ENCODE data around the gene KRTAP25-1. TPM values are rescaled to one million over a fixed set of nuclear protein-coding genes. Genes with fewer than 3 reads are reported as not detected.

The KRTAP25-1 gene
- total RNA-seq, 1 donor from 2014 or later, result not detected

GRCh38 chr21:30271156-30271555, 18.2 kb downstream of the KRTAP25-1 start:
- intact Hi-C loops (cut with micrococcal nuclease), result no loop called here
- no peak overlapping the region for H3K27ac Mint-ChIP-seq
- ATAC-seq (ENCODE audit: low read depth) (no peak), DNase-seq (no peak)
- H3K27me3 Mint-ChIP-seq, result no peaks in the 10 kb centered on the region
- TF ChIP-seq, protein P1, sequence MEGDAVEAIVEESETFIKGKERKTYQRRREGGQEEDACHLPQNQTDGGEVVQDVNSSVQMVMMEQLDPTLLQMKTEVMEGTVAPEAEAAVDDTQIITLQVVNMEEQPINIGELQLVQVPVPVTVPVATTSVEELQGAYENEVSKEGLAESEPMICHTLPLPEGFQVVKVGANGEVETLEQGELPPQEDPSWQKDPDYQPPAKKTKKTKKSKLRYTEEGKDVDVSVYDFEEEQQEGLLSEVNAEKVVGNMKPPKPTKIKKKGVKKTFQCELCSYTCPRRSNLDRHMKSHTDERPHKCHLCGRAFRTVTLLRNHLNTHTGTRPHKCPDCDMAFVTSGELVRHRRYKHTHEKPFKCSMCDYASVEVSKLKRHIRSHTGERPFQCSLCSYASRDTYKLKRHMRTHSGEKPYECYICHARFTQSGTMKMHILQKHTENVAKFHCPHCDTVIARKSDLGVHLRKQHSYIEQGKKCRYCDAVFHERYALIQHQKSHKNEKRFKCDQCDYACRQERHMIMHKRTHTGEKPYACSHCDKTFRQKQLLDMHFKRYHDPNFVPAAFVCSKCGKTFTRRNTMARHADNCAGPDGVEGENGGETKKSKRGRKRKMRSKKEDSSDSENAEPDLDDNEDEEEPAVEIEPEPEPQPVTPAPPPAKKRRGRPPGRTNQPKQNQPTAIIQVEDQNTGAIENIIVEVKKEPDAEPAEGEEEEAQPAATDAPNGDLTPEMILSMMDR (IDR thresholded peaks at IDR 0.05), result no peak
- POLR2A ChIA-PET, result no interaction called here
- CTCF ChIA-PET, result no interaction called here
- no peaks in the 10 kb centered on the region for H3K4me1 Mint-ChIP-seq
- no peaks in the 10 kb centered on the region for H3K36me3 Mint-ChIP-seq (ENCODE audit: low read depth)
- H3K4me3 Mint-ChIP-seq, result no peak overlapping the region
- H3K9me3 Mint-ChIP-seq, result peaks cover 7% of the 10 kb centered on the region

DNA sequence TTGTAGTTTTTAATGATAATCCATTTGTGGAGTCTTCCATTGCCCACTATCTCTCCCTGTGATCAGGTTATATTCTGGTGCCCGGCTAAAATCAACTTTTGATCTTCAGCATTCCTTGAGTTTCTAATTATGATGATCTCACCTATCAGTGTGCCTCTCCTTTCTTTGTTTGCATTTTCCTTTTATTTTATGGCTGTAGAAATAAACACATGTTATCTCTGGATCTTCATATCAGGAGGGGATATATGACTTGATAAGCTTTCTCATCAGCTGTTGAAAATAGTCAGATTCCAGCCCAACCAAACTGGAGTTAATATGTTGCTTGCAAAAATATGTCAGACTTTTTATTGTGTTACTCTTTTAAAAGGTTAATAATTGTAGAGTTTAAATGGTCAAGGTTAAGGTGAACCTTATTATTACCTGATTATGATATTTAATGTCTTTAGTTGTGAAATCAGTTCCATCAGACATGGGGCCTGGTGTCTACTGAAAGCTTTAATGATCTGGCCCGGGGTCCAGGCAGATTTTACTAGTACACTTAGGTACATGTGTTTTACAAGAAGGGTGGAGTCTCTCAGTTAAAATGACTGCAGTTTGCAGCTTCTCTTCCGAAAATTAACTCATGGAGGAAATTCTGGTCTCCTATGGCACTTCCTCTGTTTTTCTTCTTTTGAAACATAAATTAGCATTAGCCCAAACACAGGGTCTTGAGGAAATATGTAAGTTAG, 19.3 kb downstream of the KRTAP25-1 start:
- DNase-seq (no peak), ATAC-seq (ENCODE audit: low read depth) (no peak)
- Mint-ChIP-seq H3K27me3 (no peaks in the 10 kb centered on the region), H3K27ac (no peak overlapping the region), H3K9me3 (peaks cover 7% of the 10 kb centered on the region), H3K4me3 (no peak overlapping the region), H3K4me1 (no peaks in the 10 kb centered on the region), H3K36me3 (ENCODE audit: low read depth) (no peaks in the 10 kb centered on the region)
- intact Hi-C loops (cut with micrococcal nuclease), result no loop called here
- ChIA-PET CTCF (no interaction called here), POLR2A (no interaction called here)
- TF ChIP-seq, protein P1 (IDR thresholded peaks at IDR 0.05), result no peak

- no peak for DNase-seq
- ATAC-seq (ENCODE audit: low read depth), result no peak
- POLR2A ChIA-PET, result no interaction called here
- H3K9me3 Mint-ChIP-seq, result peaks cover 7% of the 10 kb centered on the region
- TF ChIP-seq, protein P1 (IDR thresholded peaks at IDR 0.05), result no peak
- no peaks in the 10 kb centered on the region for H3K27me3 Mint-ChIP-seq
- no peaks in the 10 kb centered on the region for H3K36me3 Mint-ChIP-seq (ENCODE audit: low read depth)
- no peak overlapping the region for H3K27ac Mint-ChIP-seq
- CTCF ChIA-PET, result no interaction called here
- H3K4me1 Mint-ChIP-seq, result no peaks in the 10 kb centered on the region
- intact Hi-C loops (cut with micrococcal nuclease), result no loop called here
- H3K4me3 Mint-ChIP-seq, result no peak overlapping the region
Observed at GRCh38 chr21:30268608-30269197, 20.6 kb downstream of the KRTAP25-1 start.

- intact Hi-C loops (cut with micrococcal nuclease), result no loop called here
- Mint-ChIP-seq H3K4me1 (no peaks in the 10 kb centered on the region), H3K27me3 (no peaks in the 10 kb centered on the region), H3K4me3 (no peak overlapping the region), H3K36me3 (ENCODE audit: low read depth) (no peaks in the 10 kb centered on the region), H3K27ac (no peak overlapping the region), H3K9me3 (peaks cover 7% of the 10 kb centered on the region)
- TF ChIP-seq, protein P1 (IDR thresholded peaks at IDR 0.05), result no peak
- no peak for ATAC-seq (ENCODE audit: low read depth)
- ChIA-PET POLR2A (no interaction called here), CTCF (no interaction called here)
- no peak for DNase-seq
Observed at GRCh38 chr21:30257773-30258172, 31.5 kb downstream of the KRTAP25-1 start.

DNA sequence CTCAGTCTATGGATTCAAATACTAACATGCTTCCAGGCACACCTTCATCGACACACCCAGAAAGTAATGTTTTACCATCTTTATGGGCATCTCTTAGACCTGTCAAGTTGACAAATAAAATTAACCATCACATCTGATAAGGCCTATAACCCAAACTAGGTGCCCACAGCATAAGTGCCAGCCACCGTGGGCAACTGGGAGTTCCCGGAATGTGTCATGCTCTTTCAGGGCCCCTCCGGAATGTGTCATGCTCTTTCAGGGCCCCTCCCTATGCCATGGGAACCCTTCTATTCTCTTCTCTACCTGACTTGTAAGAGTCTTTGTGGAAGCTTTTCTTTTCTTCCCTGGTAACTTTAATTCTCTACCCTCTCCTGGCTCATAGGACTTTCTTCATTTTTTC, 33.2 kb downstream of the KRTAP25-1 start:
- peaks cover 7% of the 10 kb centered on the region for H3K9me3 Mint-ChIP-seq
- no peak for DNase-seq
- H3K4me1 Mint-ChIP-seq, result no peaks in the 10 kb centered on the region
- CTCF ChIA-PET, result no interaction called here
- H3K27me3 Mint-ChIP-seq, result no peaks in the 10 kb centered on the region
- POLR2A ChIA-PET, result no interaction called here
- no peak overlapping the region for H3K27ac Mint-ChIP-seq
- H3K36me3 Mint-ChIP-seq (ENCODE audit: low read depth), result no peaks in the 10 kb centered on the region
- no peak for ATAC-seq (ENCODE audit: low read depth)
- intact Hi-C loops (cut with micrococcal nuclease), result no loop called here
- H3K4me3 Mint-ChIP-seq, result no peak overlapping the region
- TF ChIP-seq, protein P1 (IDR thresholded peaks at IDR 0.05), result no peak

All from activated B cell treated with CpG ODN at 0.5 μM for 24 hours (primary cell).